HCT116 (cell line): ENCODE data around the gene DCAF10. TPM values are rescaled to one million over a fixed set of nuclear protein-coding genes. Genes with fewer than 3 reads are reported as not detected.

ENCODE experiments used
- ATAC-seq: fragments of 200-7000 bp; cut with Tn5 transposase; 2 replicates; pipeline ENCODE4 v1.9.1; 2020; ENCODE audit warnings: mild to moderate bottlenecking, moderate library complexity
- BruUV-seq: library from RNA; stranded (reverse); fragments of 400-500 nt; replicated peaks from 2 replicates; lab custom pipeline; 2021; lab: Mats Ljungman, UMichigan
- CTCF ChIA-PET: fragments of 300-600 bp; sonication (Branson Sonifier 250); formaldehyde crosslinking; loops from one replicate; lab custom pipeline; 2021; ENCODE audit warnings: antibody characterized with exemption; lab: Charles Lee
- POLR2A ChIA-PET: fragments of 300-600, 350-600 bp; sonication (Branson Sonifier 250); formaldehyde crosslinking; loops from one replicate; lab custom pipeline; 2021; ENCODE audit warnings: antibody characterized with exemption; lab: Charles Lee
- RAD21 ChIA-PET, 2 experiments: fragments of 300-600 bp; sonication (Branson Sonifier 250); formaldehyde crosslinking; loops; one replicate each; lab custom pipeline; 2023; ENCODE audit warnings: low total read pairs in 2 of 2; ENCODE audit not compliant: uncharacterized antibody in 2 of 2, unreplicated experiment in 2 of 2, low non-redundant PET in 1 of 2; lab: Charles Lee
- DNase-seq: peaks from one replicate; pipeline ENCODE4 v3.0.0-alpha.2; 2010; ENCODE audit warnings: low read depth, low spot score
- H2AFZ ChIP-seq: fragments of 200-600 bp; shearing (Covaris generic), sonication (generic); 2 replicates; pipeline ENCODE4 v1.6.1; 2017; ENCODE audit warnings: low read depth, mixed run types, mixed read lengths, antibody characterized with exemption, low read length; ENCODE audit not compliant: poor library complexity, severe bottlenecking
- H3K27ac ChIP-seq: 2 replicates; pipeline ENCODE4 v1.5.1; 2012; ENCODE audit warnings: low read depth, low read length
- H3K27me3 ChIP-seq: fragments of 200-600 bp; sonication (generic); 2 replicates; pipeline ENCODE4 v1.6.1; 2016; ENCODE audit warnings: mixed run types, low read length, mixed read lengths; ENCODE audit not compliant: insufficient read depth
- H3K36me3 ChIP-seq, 2 experiments: fragments of 200-500 bp in 1 of 2; fragments of 200-600 bp in 1 of 2; sonication (Bioruptor generic) in 1 of 2; sonication (generic) in 1 of 2; 2 replicates each; pipeline versions ENCODE4 v1.5.1 to v1.6.1; 2014 to 2016; ENCODE audit warnings: low read length in 2 of 2, inconsistent platforms in 1 of 2, mixed read lengths in 1 of 2, mixed run types in 1 of 2; ENCODE audit not compliant: insufficient read depth in 2 of 2, control insufficient read depth in 1 of 2
- H3K4me1 ChIP-seq, 2 experiments: fragments of 200-600 bp in 1 of 2; sonication (generic) in 1 of 2; 2 replicates each; pipeline versions ENCODE4 v1.5.1 to v1.6.1; 2012 to 2017; ENCODE audit warnings: low read length in 2 of 2, inconsistent platforms in 1 of 2, mild to moderate bottlenecking in 1 of 2, mixed read lengths in 1 of 2, mixed run types in 1 of 2, moderate library complexity in 1 of 2; ENCODE audit not compliant: insufficient read depth in 2 of 2, control insufficient read depth in 1 of 2
- H3K4me2 ChIP-seq: fragments of 200-600 bp; sonication (generic); 2 replicates; pipeline ENCODE4 v1.6.1; 2017; ENCODE audit warnings: mixed run types, low read length, mixed read lengths
- H3K4me3 ChIP-seq, 2 experiments: fragments of 200-600 bp in 1 of 2; sonication (generic) in 1 of 2; replicated peaks in 1 of 2; 2 replicates each; pipeline ENCODE4 v1.5.1; 2011 to 2016; ENCODE audit warnings: low read length in 2 of 2, control low read depth in 1 of 2, low read depth in 1 of 2, mild to moderate bottlenecking in 1 of 2, mixed read lengths in 1 of 2, mixed run types in 1 of 2
- H3K79me2 ChIP-seq: fragments of 200-600 bp; sonication (generic); 2 replicates; pipeline ENCODE4 v1.6.1; 2017; ENCODE audit warnings: mild to moderate bottlenecking, mixed run types, low read length, moderate library complexity, mixed read lengths; ENCODE audit not compliant: insufficient read depth
- H3K9ac ChIP-seq: fragments of 200-600 bp; sonication (generic); 2 replicates; pipeline ENCODE4 v1.6.1; 2016; ENCODE audit warnings: low read length, mixed read lengths
- H3K9me2 ChIP-seq: fragments of 200-600 bp; sonication (generic), shearing (Covaris generic); 2 replicates; pipeline ENCODE4 v1.6.1; 2017; ENCODE audit warnings: mixed run types, mild to moderate bottlenecking, moderate library complexity; ENCODE audit not compliant: insufficient read depth
- H3K9me3 ChIP-seq, 2 experiments: fragments of 200-500 bp in 1 of 2; fragments of 200-600 bp in 1 of 2; sonication (Bioruptor generic) in 1 of 2; sonication (generic) in 1 of 2; 2 replicates each; pipeline ENCODE4 v1.6.1; 2014 to 2017; ENCODE audit warnings: low read length in 2 of 2, mixed read lengths in 2 of 2, inconsistent platforms in 1 of 2, low read depth in 1 of 2, mild to moderate bottlenecking in 1 of 2, mixed run types in 1 of 2, moderate library complexity in 1 of 2; ENCODE audit not compliant: control insufficient read depth in 1 of 2, insufficient read depth in 1 of 2
- H4K20me1 ChIP-seq: fragments of 200-600 bp; sonication (generic), shearing (Covaris generic); 2 replicates; pipeline ENCODE4 v1.6.1; 2017; ENCODE audit warnings: mixed run types, mild to moderate bottlenecking, moderate library complexity; ENCODE audit not compliant: insufficient read depth
- CEBPB ChIP-seq: IDR thresholded peaks from 2 replicates; pipeline ENCODE4 v1.6.1; 2012; ENCODE audit warnings: low read depth
- EZH2phosphoT487 ChIP-seq: fragments of 200-600 bp; IDR thresholded peaks from 2 replicates; pipeline ENCODE4 v1.6.1; 2018; ENCODE audit warnings: antibody characterized with exemption, borderline replicate concordance
- POLR2A ChIP-seq: IDR thresholded peaks from 2 replicates; pipeline ENCODE4 v1.7.0; 2011; ENCODE audit warnings: borderline replicate concordance; ENCODE audit not compliant: insufficient read depth, insufficient read length; ENCODE audit errors: extremely low read depth
- POLR2AphosphoS5 ChIP-seq: IDR thresholded peaks from 2 replicates; pipeline ENCODE4 v1.6.1; 2011; ENCODE audit warnings: mild to moderate bottlenecking, low read depth, low read length, moderate library complexity
- SIN3A ChIP-seq: IDR thresholded peaks from 2 replicates; pipeline ENCODE4 v1.6.1; 2012; ENCODE audit warnings: low read depth
- SRF ChIP-seq: IDR thresholded peaks from 2 replicates; pipeline ENCODE4 v1.6.1; 2012; ENCODE audit warnings: low read depth
- ZNF274 ChIP-seq: fragments of 200-500 bp; sonication (Bioruptor generic); IDR thresholded peaks from 2 replicates; pipeline ENCODE4 v1.6.1; 2014; ENCODE audit warnings: mild to moderate bottlenecking, low read depth, low read length, inconsistent platforms
- intact Hi-C: fragments of 100-400 bp; cut with micrococcal nuclease; formaldehyde crosslinking; loops from 2 replicates; pipeline ENCODE4 v1.10.0; 2022
- total RNA-seq: library from RNA; stranded (reverse); gene quantifications from one replicate; pipeline ENCODE4 v1.2.1, GENCODE V29; 2021; ENCODE audit not compliant: unreplicated experiment
- TF ChIP-seq, protein P1 (sequence below), 3 experiments: fragments of 200-600 bp in 1 of 3; sonication (generic) in 1 of 3; IDR thresholded peaks in 2 of 3; conservative IDR thresholded peaks in 1 of 3; 2 replicates each; pipeline ENCODE4 v1.5.1; 2012 to 2017; ENCODE audit warnings: low read depth in 2 of 3, low read length in 2 of 3, antibody characterized with exemption in 1 of 3, borderline replicate concordance in 1 of 3, control low read depth in 1 of 3, mild to moderate bottlenecking in 1 of 3, mixed read lengths in 1 of 3, mixed run types in 1 of 3, moderate library complexity in 1 of 3; ENCODE audit not compliant: insufficient read depth in 1 of 3
- TF ChIP-seq, protein P2 (sequence below): IDR thresholded peaks from 2 replicates; pipeline ENCODE4 v1.6.1; 2012

The DCAF10 gene
- total RNA-seq, 1 experiment from 2014 or later = 20.6 TPM

GRCh38 chr9:37811906-37812476 lies 11.4 kb downstream of the DCAF10 start:
- Histone ChIP-seq H4K20me1 (no peaks in the 10 kb centered on the region), H3K4me3 (no peak overlapping the region), H3K4me1 (no peaks in the 10 kb centered on the region), H3K36me3 (peaks cover 0 to 2% of the 10 kb centered on the region in 2 experiments; a peak in 1 of 4 replicates), H3K9me2 (no peaks in the 10 kb centered on the region), H3K27ac (no peak overlapping the region), H3K9ac (no peak overlapping the region), H3K9me3 (no peaks in the 10 kb centered on the region), H2AFZ (no peak overlapping the region), H3K4me2 (no peak overlapping the region), H3K79me2 (peaks cover 23% of the 10 kb centered on the region), H3K27me3 (no peaks in the 10 kb centered on the region)
- BruUV-seq = no TSS peak
- DNase-seq = no peak
- intact Hi-C loops = no loop called here
- ChIA-PET CTCF (no interaction called here), POLR2A (no interaction called here), RAD21 (no interaction called here)
- no peak for TF ChIP-seq ZNF274
- TF ChIP-seq POLR2A = no peak
- TF ChIP-seq CEBPB = no peak
- no peak for TF ChIP-seq POLR2AphosphoS5
- no peak for TF ChIP-seq SRF
- TF ChIP-seq EZH2phosphoT487 = no peak
- TF ChIP-seq SIN3A = no peak
- TF ChIP-seq, protein P1, sequence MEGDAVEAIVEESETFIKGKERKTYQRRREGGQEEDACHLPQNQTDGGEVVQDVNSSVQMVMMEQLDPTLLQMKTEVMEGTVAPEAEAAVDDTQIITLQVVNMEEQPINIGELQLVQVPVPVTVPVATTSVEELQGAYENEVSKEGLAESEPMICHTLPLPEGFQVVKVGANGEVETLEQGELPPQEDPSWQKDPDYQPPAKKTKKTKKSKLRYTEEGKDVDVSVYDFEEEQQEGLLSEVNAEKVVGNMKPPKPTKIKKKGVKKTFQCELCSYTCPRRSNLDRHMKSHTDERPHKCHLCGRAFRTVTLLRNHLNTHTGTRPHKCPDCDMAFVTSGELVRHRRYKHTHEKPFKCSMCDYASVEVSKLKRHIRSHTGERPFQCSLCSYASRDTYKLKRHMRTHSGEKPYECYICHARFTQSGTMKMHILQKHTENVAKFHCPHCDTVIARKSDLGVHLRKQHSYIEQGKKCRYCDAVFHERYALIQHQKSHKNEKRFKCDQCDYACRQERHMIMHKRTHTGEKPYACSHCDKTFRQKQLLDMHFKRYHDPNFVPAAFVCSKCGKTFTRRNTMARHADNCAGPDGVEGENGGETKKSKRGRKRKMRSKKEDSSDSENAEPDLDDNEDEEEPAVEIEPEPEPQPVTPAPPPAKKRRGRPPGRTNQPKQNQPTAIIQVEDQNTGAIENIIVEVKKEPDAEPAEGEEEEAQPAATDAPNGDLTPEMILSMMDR (IDR thresholded peaks at IDR 0.05 in 2 of 3, conservative IDR thresholded peaks at IDR 0.05 in 1 of 3; ENCODE audit: borderline replicate concordance in 1 of 3, insufficient read depth in 1 of 3, low read depth in 2 of 3, low read length in 2 of 3) = no peak
- TF ChIP-seq, protein P2, sequence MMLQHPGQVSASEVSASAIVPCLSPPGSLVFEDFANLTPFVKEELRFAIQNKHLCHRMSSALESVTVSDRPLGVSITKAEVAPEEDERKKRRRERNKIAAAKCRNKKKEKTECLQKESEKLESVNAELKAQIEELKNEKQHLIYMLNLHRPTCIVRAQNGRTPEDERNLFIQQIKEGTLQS = no peak
- no peak for ATAC-seq
